Suppressor macrophage treated with lipopolysaccharide for 1 hour (primary cell): Measurements from ENCODE around the gene NXPH2.
"Not testable (repeated sequence)": the region's sequence is repeated elsewhere in the genome, so short reads cannot be mapped to it uniquely, and the experiment has no call there.

Experiments
- DNase-seq, 3 donors: peaks; one replicate each; pipeline ENCODE4 v3.0.0-alpha.2; 2020 to 2022

The NXPH2 gene

GRCh38 chr2:138752197-138752956 lies 27.8 kb downstream of the NXPH2 start:
- no peak for DNase-seq

- no peak for DNase-seq
Observed at GRCh38 chr2:138744713-138745112, 35.5 kb downstream of the NXPH2 start.

GRCh38 chr2:138742441-138743057 lies 37.6 kb downstream of the NXPH2 start:
- DNase-seq = no peak

GRCh38 chr2:138741851-138742250 lies 38.3 kb downstream of the NXPH2 start:
- DNase-seq = no peak

GRCh38 chr2:138737009-138737554 lies 43.1 kb downstream of the NXPH2 start:
- not testable (repeated sequence) for DNase-seq

- no peak for DNase-seq
Observed at GRCh38 chr2:138732651-138733050, 47.5 kb downstream of the NXPH2 start.

GRCh38 chr2:138730497-138731030 lies 49.6 kb downstream of the NXPH2 start:
- DNase-seq = no peak

GRCh38 chr2:138727956-138728355 lies 52.2 kb downstream of the NXPH2 start:
- no peak for DNase-seq

GRCh38 chr2:138726681-138727080 lies 53.5 kb downstream of the NXPH2 start:
- DNase-seq = no peak

GRCh38 chr2:138724729-138725459 lies 55.3 kb downstream of the NXPH2 start:
- no peak for DNase-seq

GRCh38 chr2:138724327-138724726 lies 55.9 kb downstream of the NXPH2 start:
- DNase-seq = no peak

GRCh38 chr2:138723196-138723987 lies 56.8 kb downstream of the NXPH2 start:
- no peak for DNase-seq

GRCh38 chr2:138722316-138722715 lies 57.9 kb downstream of the NXPH2 start:
- DNase-seq = no peak

GRCh38 chr2:138720035-138720838 lies 60.0 kb downstream of the NXPH2 start:
- no peak for DNase-seq

- no peak for DNase-seq
Observed at GRCh38 chr2:138718405-138718804, 61.8 kb downstream of the NXPH2 start.

GRCh38 chr2:138716183-138716582 lies 64.0 kb downstream of the NXPH2 start:
- DNase-seq = no peak

- DNase-seq = no peak
Observed at GRCh38 chr2:138713504-138713903, 66.7 kb downstream of the NXPH2 start.

GRCh38 chr2:138713069-138713496 lies 67.1 kb downstream of the NXPH2 start:
- no peak for DNase-seq

- peak; percentile 7 to 66 (median 54) for DNase-seq
Observed at GRCh38 chr2:138712212-138712979, 67.8 kb downstream of the NXPH2 start.

- DNase-seq = no peak
Observed at GRCh38 chr2:138711812-138712211, 68.4 kb downstream of the NXPH2 start.
